MG63 (cell line): ENCODE results near the gene ACSL6. TPM values are rescaled to one million over a fixed set of nuclear protein-coding genes. Genes with fewer than 3 reads are reported as not detected.

Experiments used
- DNase-seq: peaks from one replicate; pipeline ENCODE4 v3.0.0-alpha.2; 2020
- H3K27me3 ChIP-seq: fragments of 250-450 bp; sonication (Bioruptor Pico); 2 replicates; pipeline ENCODE4 v1.5.1; 2020; ENCODE audit warnings: mild to moderate bottlenecking, moderate library complexity
- H3K36me3 ChIP-seq: fragments of 250-450 bp; sonication (Bioruptor Pico); 2 replicates; pipeline ENCODE4 v1.5.1; 2020; ENCODE audit warnings: mild to moderate bottlenecking, moderate library complexity
- H3K4me3 ChIP-seq: fragments of 250-450 bp; sonication (Bioruptor Pico); 2 replicates; pipeline ENCODE4 v1.5.1; 2020; ENCODE audit warnings: mild to moderate bottlenecking, moderate library complexity
- H3K9me3 ChIP-seq: fragments of 250-450 bp; sonication (Bioruptor Pico); 2 replicates; pipeline ENCODE4 v1.5.1; 2020; ENCODE audit warnings: mild to moderate bottlenecking, moderate library complexity
- total RNA-seq: library from RNA; depleted of rRNA; stranded (reverse); fragments of >200 nt; shearing (Covaris generic); gene quantifications from 2 replicates; pipeline ENCODE4 v1.2.3, GENCODE V29; 2014; ENCODE audit warnings: low replicate concordance

The ACSL6 gene
- total RNA-seq, 1 experiment from 2014 or later = 1.1 TPM

DNA sequence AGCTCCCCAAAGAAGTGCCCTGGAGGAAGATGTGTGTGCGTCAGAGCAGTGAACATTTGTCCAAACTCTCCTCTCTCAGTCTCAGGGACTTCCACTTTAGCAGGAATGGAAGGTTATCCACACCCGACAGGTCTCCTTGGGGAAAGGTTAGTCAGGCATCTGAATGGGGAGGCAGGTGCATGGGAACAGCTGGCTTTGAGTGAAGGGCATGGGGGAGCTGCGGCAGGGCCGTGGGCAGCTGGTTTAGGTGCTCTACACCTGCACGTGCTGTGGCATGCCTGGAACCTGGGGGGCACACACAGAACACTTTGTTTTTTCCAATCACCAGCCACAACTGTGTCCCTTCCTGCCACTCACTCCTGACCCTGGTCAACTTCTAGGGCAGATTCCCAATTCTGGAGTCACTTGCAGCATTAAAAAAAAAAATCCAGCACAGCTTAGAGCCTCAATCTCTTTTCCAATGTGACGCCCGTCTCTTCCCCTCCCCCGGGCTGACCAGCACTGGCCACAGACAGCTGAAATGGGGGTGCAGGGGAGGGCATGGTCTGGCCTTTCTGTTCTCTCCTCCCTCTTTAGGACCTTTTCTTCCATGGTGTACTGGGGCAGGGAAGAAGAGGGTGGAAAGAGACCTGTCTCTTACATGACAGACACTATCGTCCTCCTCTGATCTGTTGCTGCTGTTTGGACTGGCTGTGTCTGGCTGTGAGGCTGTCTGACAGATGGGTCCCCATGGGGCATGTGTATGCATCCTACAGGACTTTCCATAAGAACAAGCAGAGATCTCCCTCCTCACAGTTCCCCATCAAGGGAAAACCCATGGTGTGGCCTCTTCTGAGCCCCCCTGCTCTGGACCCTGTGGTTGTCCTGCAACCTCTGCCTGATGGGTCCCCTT is 39.4 kb upstream of the ACSL6 start:
- no peaks in the 10 kb centered on the region for H3K36me3 ChIP-seq
- H3K27me3 ChIP-seq = no peaks in the 10 kb centered on the region
- no peak for DNase-seq
- no peak overlapping the region for H3K4me3 ChIP-seq
- no peaks in the 10 kb centered on the region for H3K9me3 ChIP-seq

DNA sequence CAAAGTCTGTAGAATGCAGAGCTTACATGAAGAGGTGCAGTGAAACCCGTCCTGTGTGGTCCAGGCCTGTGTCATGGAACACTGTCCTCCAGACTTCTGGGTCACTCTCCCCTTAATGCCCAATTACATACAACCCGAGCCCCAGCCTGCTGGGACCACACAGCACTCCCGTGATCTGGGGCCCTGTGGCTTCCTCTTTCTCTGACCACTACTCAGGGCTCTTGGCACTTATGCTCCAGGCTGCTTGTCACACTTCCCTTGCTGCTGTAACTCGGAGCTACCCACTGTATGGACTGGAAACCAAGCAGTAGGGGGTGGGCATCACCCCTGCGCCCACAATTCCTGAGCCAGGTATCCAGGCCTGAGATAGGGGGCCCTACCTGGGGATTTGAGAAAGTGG is 38.7 kb upstream of the ACSL6 start:
- H3K9me3 ChIP-seq = no peaks in the 10 kb centered on the region
- H3K36me3 ChIP-seq = no peaks in the 10 kb centered on the region
- DNase-seq = no peak
- no peak overlapping the region for H3K4me3 ChIP-seq
- no peaks in the 10 kb centered on the region for H3K27me3 ChIP-seq

DNA sequence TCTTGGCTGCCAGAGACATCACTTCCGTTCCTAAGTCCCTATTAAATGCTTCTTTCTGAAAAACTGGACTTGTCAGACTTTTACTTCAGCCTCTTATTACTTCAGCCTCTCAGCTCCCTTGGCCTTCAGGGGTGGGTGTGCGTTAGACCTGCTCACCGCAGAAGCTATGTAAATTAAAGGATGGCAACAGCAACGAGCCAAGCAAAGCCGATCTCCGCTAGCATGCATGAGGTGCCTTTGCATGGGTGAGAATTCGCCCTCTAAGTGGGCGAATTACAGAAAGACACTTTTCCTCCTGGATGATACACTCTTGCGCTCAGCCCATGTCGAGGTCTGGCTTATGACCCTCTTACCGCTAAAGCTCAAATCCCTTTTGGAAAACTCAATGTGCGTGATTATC is 38.1 kb upstream of the ACSL6 start:
- Histone ChIP-seq H3K27me3 (no peaks in the 10 kb centered on the region), H3K36me3 (no peaks in the 10 kb centered on the region)
- DNase-seq = no peak

DNA sequence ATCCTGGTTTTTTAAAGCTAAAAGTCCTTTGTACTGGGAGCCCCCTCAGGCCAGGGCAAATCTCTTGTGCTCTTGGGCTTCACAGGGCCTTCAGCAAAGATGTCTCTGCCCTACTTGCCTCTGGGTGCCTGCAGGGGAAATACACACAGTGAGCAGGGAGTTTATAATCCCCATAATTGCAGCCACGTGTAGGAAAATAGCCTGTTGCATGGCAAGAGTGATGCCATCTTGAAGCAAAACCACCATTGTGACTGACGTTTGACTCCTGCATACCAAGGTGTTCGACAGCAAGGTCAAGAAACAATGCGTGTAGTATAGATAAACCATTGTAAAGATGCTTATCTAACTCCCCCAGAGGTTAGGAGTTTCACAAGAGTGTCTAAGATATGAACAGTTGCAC is 37.6 kb upstream of the ACSL6 start:
- no peak for DNase-seq
- H3K36me3 ChIP-seq = no peaks in the 10 kb centered on the region
- H3K27me3 ChIP-seq = no peaks in the 10 kb centered on the region
- no peaks in the 10 kb centered on the region; the same call in 1 of the 2 replicates for H3K9me3 ChIP-seq
- no peak overlapping the region for H3K4me3 ChIP-seq

More for the DNA sequence above, 38.1 kb upstream of the ACSL6 start:
- H3K9me3 ChIP-seq = no peaks in the 10 kb centered on the region
- H3K4me3 ChIP-seq = no peak overlapping the region

DNA sequence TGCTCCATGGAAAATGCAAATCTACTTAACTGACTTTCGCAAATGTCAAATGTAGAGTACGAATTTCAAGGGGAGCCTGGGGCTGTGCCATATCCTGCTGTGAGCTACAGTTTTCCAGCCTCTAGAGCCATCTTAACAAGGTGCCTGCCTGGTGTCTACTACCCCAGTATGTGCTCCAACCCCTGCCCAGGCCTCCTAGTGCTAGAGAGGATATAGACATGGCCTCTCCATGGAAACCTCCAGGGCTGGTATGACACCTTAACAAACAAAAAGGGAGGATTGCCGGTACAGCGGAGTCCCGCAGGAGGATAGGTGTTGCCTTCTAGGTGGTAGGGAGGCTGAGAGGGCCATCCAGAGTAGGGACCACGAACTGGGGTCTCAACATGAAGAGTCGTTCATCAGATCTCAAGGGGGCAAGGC is 35.4 kb upstream of the ACSL6 start:
- Histone ChIP-seq H3K4me3 (no peak overlapping the region), H3K9me3 (no peaks in the 10 kb centered on the region; the same call in 1 of the 2 replicates), H3K27me3 (peaks cover 9% of the 10 kb centered on the region; the same call in 1 of the 2 replicates), H3K36me3 (no peaks in the 10 kb centered on the region)
- no peak for DNase-seq

DNA sequence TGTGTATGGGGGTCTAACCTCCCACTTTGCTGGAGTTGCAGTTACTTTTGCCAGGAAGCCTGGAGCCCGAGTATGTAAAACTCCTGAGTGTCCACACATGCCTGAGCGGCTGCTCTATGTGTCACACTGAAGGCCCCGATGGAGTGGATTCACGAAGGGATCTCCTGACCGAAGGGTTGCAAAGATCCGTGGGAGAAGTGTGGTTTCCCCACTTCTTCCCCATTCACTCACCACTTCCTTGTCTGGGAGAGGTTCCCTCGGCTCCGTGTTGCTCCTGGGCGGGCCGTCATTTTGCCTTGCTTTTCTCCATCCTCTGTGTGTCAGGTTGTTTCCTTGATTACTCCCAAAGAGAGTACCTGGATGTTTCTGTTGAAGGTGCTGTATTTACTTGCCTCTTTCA is 32.7 kb upstream of the ACSL6 start:
- H3K4me3 ChIP-seq = no peak overlapping the region
- H3K27me3 ChIP-seq = peaks cover 30% of the 10 kb centered on the region
- H3K9me3 ChIP-seq = no peaks in the 10 kb centered on the region; the same call in 1 of the 2 replicates
- no peak for DNase-seq
- no peaks in the 10 kb centered on the region for H3K36me3 ChIP-seq

DNA sequence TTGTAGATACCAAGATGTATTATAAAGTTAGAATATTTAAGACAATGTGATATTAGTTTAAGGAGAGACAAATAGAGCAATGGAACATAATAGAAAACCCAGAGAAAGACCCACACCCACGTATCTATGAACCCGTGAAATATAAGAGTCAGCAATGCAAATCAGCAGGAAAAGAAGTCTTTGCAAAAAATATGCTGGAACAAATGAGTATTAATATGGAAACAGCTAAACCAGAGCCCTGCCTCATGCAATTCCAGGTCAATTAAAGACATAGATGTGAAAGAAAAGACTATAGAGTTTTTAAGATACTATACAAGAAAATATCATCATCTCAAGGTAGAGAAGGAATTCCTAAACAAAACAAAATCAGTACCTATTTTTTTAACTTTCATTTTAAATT is 25.9 kb upstream of the ACSL6 start:
- H3K36me3 ChIP-seq = no peaks in the 10 kb centered on the region
- no peak for DNase-seq
- H3K4me3 ChIP-seq = no peak overlapping the region
- H3K9me3 ChIP-seq = peaks cover 19% of the 10 kb centered on the region
- peaks cover 44% of the 10 kb centered on the region for H3K27me3 ChIP-seq

DNA sequence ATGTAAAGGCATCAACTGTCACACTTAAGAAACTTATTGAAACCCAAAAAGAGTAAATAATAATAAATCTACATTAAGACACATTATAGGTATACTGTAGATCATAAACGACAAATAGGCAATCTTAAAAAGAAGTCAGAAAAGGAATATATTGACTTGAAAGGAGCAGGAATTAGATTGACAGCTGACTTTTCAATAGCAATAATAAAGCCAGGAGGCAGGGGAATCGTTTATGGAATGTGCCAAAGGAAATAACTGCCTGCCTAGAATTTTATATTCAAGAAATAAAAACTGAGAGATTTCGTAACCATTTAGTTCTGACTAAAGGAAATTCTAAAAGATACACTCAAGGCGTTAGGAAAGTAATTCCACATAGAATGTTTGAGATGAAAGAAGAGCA is 21.7 kb upstream of the ACSL6 start:
- Histone ChIP-seq H3K27me3 (peaks cover 23% of the 10 kb centered on the region), H3K9me3 (peaks cover 19% of the 10 kb centered on the region), H3K36me3 (no peaks in the 10 kb centered on the region), H3K4me3 (no peak overlapping the region)
- DNase-seq = no peak

DNA sequence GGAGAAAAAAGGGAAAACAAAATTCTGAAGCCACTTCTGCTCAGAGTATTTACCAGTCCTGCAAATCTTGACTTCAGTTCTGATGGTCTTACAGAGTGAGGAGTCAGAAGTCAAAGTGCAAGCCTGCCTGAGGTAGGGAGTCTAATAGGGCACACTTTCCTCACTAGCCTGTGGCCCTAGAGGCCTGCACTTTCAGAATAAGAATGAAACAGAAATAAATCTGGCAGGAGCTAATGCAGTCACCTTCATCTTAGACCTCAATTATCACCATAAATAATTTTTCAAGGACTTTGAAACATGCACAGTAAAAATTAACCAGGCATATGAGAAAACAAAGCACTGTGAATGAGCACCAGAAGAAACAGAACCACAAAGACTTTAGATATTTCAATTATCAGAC is 20.7 kb upstream of the ACSL6 start:
- H3K9me3 ChIP-seq = peaks cover 19% of the 10 kb centered on the region
- no peaks in the 10 kb centered on the region for H3K36me3 ChIP-seq
- H3K4me3 ChIP-seq = no peak overlapping the region
- DNase-seq = no peak
- peaks cover 20% of the 10 kb centered on the region for H3K27me3 ChIP-seq

DNA sequence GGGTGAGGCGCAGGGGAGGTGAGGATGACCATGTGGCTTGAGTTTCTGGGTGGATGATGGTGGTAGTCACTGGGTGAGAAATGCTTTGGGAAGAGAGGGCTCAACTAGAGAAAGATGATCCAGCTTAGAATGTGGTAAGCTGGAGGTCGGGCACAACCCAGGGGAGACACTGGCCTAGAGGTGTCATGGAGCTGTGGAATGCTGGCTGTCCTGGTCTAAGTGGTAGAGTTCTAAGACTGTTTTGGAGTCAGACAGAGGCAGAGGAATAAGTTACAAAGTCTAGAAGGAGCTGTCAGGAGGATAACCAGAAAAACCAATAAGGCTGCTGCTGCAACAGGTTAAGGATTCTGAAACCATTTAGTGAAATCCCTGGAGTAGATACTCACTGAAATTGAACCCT is 19.2 kb upstream of the ACSL6 start:
- Histone ChIP-seq H3K36me3 (no peaks in the 10 kb centered on the region), H3K9me3 (peaks cover 19% of the 10 kb centered on the region), H3K4me3 (no peak overlapping the region), H3K27me3 (peaks cover 12% of the 10 kb centered on the region)
- no peak for DNase-seq

DNA sequence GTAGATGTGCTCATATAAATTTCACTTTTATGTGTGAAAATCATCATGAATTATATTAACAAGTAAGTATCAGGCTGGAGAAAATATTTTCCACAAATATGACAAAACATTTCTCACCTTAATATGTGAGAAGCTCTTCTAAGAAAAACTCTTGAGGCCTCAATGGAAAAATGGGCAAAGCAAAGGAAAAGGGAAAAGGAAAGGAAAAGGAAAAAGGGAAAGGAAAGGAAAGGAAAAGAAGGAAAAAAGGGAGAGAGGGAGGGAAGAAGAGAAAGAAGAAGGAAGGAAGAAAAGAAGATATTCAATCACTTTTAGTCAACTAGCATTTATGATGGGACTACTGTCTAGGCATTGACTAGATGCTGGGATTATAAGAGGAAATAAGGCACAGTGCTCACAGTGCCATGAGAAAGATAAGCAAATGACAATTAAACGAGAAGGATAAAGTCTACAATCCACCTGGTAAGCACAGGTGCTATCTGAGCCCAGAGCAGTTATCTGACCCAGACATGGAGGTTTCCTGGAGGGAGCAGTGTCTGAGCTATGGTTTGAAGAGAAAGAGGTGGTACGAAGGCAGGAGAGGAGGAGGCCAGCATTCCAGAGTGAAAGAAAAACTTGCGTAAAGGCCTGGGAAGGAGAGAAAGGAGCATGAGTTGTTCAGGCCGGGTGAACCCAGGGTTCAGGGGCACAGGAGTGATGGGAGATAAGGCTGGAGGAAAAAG is 18.3 kb upstream of the ACSL6 start:
- Histone ChIP-seq H3K9me3 (peaks cover 17% of the 10 kb centered on the region), H3K4me3 (no peak overlapping the region), H3K27me3 (peaks cover 12% of the 10 kb centered on the region; the same call in 1 of the 2 replicates), H3K36me3 (no peaks in the 10 kb centered on the region)
- DNase-seq = no peak

DNA sequence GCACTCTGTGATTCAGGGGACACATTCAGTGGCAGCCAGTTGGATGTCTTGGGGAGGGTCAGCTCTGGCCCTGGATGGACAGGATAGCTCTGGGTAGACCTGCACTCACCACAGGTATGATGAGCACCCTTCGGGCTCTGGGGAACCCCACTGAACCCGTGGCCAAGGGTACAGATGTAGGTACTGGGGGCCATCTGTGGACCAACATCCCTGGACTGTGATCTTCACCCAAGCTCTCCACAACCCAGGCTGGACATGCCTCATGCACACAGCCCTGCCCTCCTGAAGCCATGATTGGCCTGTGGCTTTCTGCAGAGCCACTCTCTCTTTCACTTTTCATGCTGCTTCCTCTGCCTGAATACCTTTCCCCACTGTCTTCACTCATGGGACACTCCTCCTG is 15.6 kb upstream of the ACSL6 start:
- no peak overlapping the region for H3K4me3 ChIP-seq
- no peaks in the 10 kb centered on the region for H3K9me3 ChIP-seq
- no peak for DNase-seq
- H3K27me3 ChIP-seq = peaks cover 2% of the 10 kb centered on the region; the same call in 1 of the 2 replicates
- no peaks in the 10 kb centered on the region for H3K36me3 ChIP-seq

DNA sequence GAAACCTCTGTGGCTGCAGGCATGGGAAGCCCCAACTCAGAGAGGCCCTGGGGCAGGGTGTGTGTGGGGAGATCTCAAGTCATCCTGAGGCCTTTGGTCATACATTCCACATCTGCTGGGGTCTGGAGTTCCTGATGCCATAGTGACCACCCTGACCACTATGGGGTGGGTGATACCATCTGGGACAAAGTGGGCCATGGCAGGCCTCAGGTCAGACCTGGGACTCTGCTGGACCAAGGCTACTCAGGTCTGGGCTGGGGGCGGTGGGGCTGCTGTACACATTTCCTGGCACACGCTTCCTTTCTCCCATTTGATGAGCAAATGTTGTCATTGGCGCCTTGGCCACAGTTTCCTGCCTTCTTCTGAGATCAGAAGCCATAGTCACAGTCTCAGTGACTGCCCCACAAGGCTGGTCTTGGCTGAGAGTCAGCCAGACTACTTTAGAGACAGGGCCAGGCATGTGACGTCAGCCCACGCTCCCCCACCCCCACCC is 15.1 kb upstream of the ACSL6 start:
- Histone ChIP-seq H3K9me3 (no peaks in the 10 kb centered on the region), H3K27me3 (peaks cover 2% of the 10 kb centered on the region; the same call in 1 of the 2 replicates)
- no peak for DNase-seq

DNA sequence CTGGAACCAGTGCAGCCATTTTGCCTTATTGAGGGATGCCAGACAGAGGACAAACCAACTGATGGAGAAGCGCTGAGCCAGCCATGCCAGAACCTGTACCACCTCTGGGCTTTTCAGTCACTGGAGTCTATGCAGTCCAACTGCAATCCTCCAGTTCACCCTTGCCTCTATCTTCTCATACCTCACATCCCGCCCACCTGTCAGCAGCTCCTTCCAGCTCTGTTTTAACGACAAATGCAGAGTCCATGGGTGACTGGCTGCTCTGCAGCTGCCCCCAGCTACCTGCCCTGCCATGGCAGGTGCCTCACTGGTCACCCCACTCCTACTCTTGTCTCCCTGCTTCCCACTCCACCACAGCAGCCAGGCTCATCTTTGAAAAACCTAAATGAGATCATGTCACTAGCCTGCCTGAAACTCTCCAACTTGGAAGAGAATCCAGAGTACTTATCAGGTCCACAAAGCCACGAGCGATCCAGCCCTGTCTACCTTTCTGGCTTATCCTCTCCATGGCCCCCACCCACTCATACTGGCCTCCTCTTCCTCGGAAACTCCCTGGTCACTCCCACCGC is 14.0 kb upstream of the ACSL6 start:
- no peak for DNase-seq
- Histone ChIP-seq H3K4me3 (no peak overlapping the region), H3K36me3 (no peaks in the 10 kb centered on the region), H3K9me3 (no peaks in the 10 kb centered on the region), H3K27me3 (no peaks in the 10 kb centered on the region; the same call in 1 of the 2 replicates)

More for the DNA sequence above, 15.1 kb upstream of the ACSL6 start:
- no peaks in the 10 kb centered on the region for H3K36me3 ChIP-seq
- no peak overlapping the region for H3K4me3 ChIP-seq

DNA sequence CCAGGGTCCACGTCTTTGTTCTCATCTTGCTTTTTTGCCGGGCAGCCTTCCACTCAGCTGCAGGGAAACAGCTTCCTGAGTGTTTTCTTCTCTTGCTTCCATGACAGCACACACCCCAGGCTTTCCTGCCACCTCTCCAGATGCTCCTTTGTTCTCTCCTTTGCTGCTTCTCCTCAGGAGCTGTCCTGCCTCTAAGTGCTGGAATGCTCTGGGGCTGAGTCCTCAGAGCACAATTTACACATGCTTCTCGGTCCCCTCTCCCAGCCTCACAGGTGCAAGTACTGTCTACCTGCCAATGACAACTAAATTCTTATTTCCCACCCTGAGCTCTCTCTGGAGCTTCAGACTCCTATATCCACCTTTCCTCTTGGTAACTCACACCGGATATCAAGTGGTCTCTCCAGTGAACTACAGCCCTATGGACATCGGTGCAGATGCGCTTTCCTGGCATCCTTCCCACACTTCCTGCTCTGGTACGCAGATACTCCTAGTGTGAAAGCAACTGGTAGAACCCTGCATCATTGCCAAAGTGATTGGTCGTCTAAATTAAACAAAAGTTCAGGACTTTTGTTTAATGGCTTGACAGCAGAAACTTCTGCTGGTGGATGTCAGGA is 13.4 kb upstream of the ACSL6 start:
- H3K4me3 ChIP-seq = no peak overlapping the region
- H3K9me3 ChIP-seq = no peaks in the 10 kb centered on the region
- no peak for DNase-seq
- H3K27me3 ChIP-seq = no peaks in the 10 kb centered on the region; the same call in none of the 2 replicates
- H3K36me3 ChIP-seq = no peaks in the 10 kb centered on the region

DNA sequence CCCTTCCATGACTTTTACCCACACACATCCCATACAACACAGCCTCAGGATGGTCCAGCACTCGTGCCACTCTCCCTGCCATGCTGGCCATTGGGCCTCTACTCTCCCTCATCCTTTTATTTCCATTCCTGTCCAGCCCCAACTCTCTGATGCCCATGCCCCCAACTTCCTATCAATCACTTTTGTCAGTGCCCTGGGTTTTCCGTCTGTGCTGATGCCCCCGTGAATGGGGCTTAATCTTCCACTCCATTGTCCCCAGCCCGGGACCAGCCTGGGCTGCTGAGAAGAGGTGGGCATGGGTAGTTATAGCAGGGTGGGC is 12.6 kb upstream of the ACSL6 start:
- Histone ChIP-seq H3K4me3 (no peak overlapping the region), H3K9me3 (no peaks in the 10 kb centered on the region), H3K27me3 (peaks cover 4% of the 10 kb centered on the region), H3K36me3 (no peaks in the 10 kb centered on the region)
- no peak for DNase-seq
